OCI-LY7 (cell line): ENCODE data around the gene TRPM7. TPM values are rescaled to one million over a fixed set of nuclear protein-coding genes. Genes with fewer than 3 reads are reported as not detected.

Experiments
- BruUV-seq: library from RNA; stranded (reverse); fragments of 400-500 nt; replicated peaks from 2 replicates; lab custom pipeline; 2021; lab: Mats Ljungman, UMichigan
- CTCF ChIA-PET: fragments of 300-600 bp; sonication (Branson Sonifier 250); formaldehyde crosslinking; loops from one replicate; lab custom pipeline; 2022; ENCODE audit warnings: antibody characterized with exemption; ENCODE audit not compliant: unreplicated experiment; lab: Charles Lee
- POLR2A ChIA-PET: fragments of 300-600 bp; sonication (Branson Sonifier 250); formaldehyde crosslinking; loops from one replicate; lab custom pipeline; 2022; ENCODE audit warnings: antibody characterized with exemption; lab: Charles Lee
- DNase-seq: peaks from one replicate; pipeline ENCODE4 v3.0.0-alpha.2; 2015; ENCODE audit warnings: low spot score
- H2AFZ ChIP-seq: fragments of 200-600 bp; sonication (generic), shearing (Covaris generic); 2 replicates; pipeline ENCODE4 v1.6.1; 2014; ENCODE audit warnings: mild to moderate bottlenecking, antibody characterized with exemption, low read length, moderate library complexity
- H3K27ac ChIP-seq: fragments of 200-600 bp; sonication (generic); 2 replicates; pipeline ENCODE4 v1.5.1; 2014; ENCODE audit warnings: mixed run types, low read depth, mild to moderate bottlenecking, moderate library complexity, low read length, inconsistent platforms; ENCODE audit not compliant: poor library complexity, severe bottlenecking
- H3K36me3 ChIP-seq: fragments of 200-600 bp; sonication (generic); 2 replicates; pipeline ENCODE4 v1.6.1; 2014; ENCODE audit warnings: mild to moderate bottlenecking, antibody characterized with exemption, low read length, moderate library complexity, mixed read lengths; ENCODE audit not compliant: insufficient read depth
- H3K4me1 ChIP-seq: fragments of 200-600 bp; sonication (generic); 2 replicates; pipeline ENCODE4 v1.5.1; 2014; ENCODE audit warnings: mild to moderate bottlenecking, low read length; ENCODE audit not compliant: insufficient read depth, poor library complexity, severe bottlenecking
- H3K4me2 ChIP-seq: fragments of 200-600 bp; sonication (generic); 2 replicates; pipeline ENCODE4 v1.6.1; 2014; ENCODE audit warnings: mild to moderate bottlenecking, low read length
- H3K4me3 ChIP-seq: fragments of 200-600 bp; sonication (generic); 2 replicates; pipeline ENCODE4 v1.5.1; 2014; ENCODE audit warnings: mild to moderate bottlenecking, low read depth, low read length; ENCODE audit not compliant: poor library complexity, severe bottlenecking
- H3K79me2 ChIP-seq: fragments of 200-600 bp; sonication (generic); 2 replicates; pipeline ENCODE4 v1.6.1; 2016; ENCODE audit warnings: low read depth, mild to moderate bottlenecking, low read length, moderate library complexity, mixed read lengths; ENCODE audit not compliant: insufficient read depth
- H3K9me2 ChIP-seq: fragments of 200-600 bp; sonication (generic); 2 replicates; pipeline ENCODE4 v1.6.1; 2016; ENCODE audit warnings: mild to moderate bottlenecking, low read length, mixed read lengths; ENCODE audit not compliant: insufficient read depth
- H3K9me3 ChIP-seq: fragments of 200-600 bp; sonication (generic); 2 replicates; pipeline ENCODE4 v1.6.1; 2014; ENCODE audit warnings: mild to moderate bottlenecking, mixed run types, low read length, mixed read lengths
- H4K20me1 ChIP-seq: fragments of 200-600 bp; sonication (generic); 2 replicates; pipeline ENCODE4 v1.6.1; 2014; ENCODE audit warnings: mild to moderate bottlenecking, antibody characterized with exemption, low read length, moderate library complexity, mixed read lengths; ENCODE audit not compliant: insufficient read depth
- CTCF ChIP-seq: fragments of 200-600 bp; sonication (generic); conservative IDR thresholded peaks from 2 replicates; pipeline ENCODE4 v1.5.1; 2014; ENCODE audit warnings: mild to moderate bottlenecking, antibody characterized with exemption, low read length, moderate library complexity, mixed read lengths
- EZH2phosphoT487 ChIP-seq: fragments of 200-600 bp; sonication (generic); IDR thresholded peaks from 2 replicates; pipeline ENCODE4 v1.6.1; 2018; ENCODE audit warnings: low read depth, borderline replicate concordance, mild to moderate bottlenecking, mixed run types, antibody characterized with exemption, low read length, moderate library complexity, mixed read lengths
- intact Hi-C: fragments of 100-400 bp; cut with micrococcal nuclease; formaldehyde crosslinking; loops from one replicate; pipeline ENCODE4 v1.10.0; 2022; ENCODE audit not compliant: unreplicated experiment
- total RNA-seq, 2 experiments: library from RNA; depleted of rRNA in 1 of 2; stranded (reverse); fragments of >200 nt in 1 of 2; shearing (Covaris generic) in 1 of 2; gene quantifications; 2 replicates each; pipeline ENCODE4 v1.2.3, GENCODE V29; 2014 to 2022

The TRPM7 gene
- total RNA-seq, 2 experiments from 2014 or later = 50.0 to 64.0 TPM

- BruUV-seq = TSS peak; percentile 76
- Histone ChIP-seq H3K4me1 (peaks cover 22% of the 10 kb centered on the region), H4K20me1 (peaks cover 13% of the 10 kb centered on the region), H2AFZ (no peak overlapping the region; the same call in 1 of the 2 replicates), H3K4me3 (peak overlapping the region; percentile 96), H3K4me2 (peak overlapping the region; percentile 71), H3K79me2 (peaks cover 71% of the 10 kb centered on the region), H3K9me3 (no peaks in the 10 kb centered on the region), H3K36me3 (peaks cover 47% of the 10 kb centered on the region), H3K9me2 (no peaks in the 10 kb centered on the region), H3K27ac (peak overlapping the region; percentile 76)
- peak; percentile 17 for DNase-seq
- no peak for TF ChIP-seq CTCF
- no peak for TF ChIP-seq EZH2phosphoT487
- ChIA-PET POLR2A (no interaction called here), CTCF (no interaction called here)
- intact Hi-C loops = loop anchor here (10.0 kb wide), 1 partner anchor 331 kb away; the partner anchor contains the start of gene GABPB1
Observed at GRCh38 chr15:50685191-50685975, 1.2 kb downstream of the TRPM7 start.

DNA sequence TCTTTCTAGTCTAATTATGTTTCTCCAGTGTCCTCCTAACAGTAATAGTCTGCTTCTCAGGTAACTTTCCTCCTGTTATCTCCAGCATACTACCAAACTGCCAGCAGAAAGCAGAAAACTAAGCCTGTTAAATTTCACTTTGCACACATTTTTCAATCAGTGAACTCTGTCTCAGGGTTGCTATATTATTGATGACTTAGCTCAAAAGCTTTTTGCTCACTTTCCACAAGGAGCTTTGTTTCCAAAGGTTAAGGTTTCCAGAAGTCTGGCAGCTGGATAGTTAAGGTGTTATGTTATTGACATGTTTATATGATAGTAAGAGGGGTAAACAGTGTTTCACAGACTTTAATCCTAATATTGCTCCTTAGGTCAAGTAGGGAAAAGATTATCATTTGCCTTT, 5.1 kb downstream of the TRPM7 start:
- TF ChIP-seq CTCF (no peak), EZH2phosphoT487 (no peak)
- H3K79me2 ChIP-seq = peaks cover 99% of the 10 kb centered on the region
- no peak for DNase-seq
- no peaks in the 10 kb centered on the region for H3K9me2 ChIP-seq
- peaks cover 11% of the 10 kb centered on the region for H3K4me1 ChIP-seq
- POLR2A ChIA-PET = interaction anchor here (1.0 kb wide), 2 partner anchors 10 to 204 kb away, joined by 3 read pairs; no protein-coding TSS in a partner anchor
- peak overlapping the region; percentile 26; the same call in 1 of the 2 replicates for H3K4me2 ChIP-seq
- H4K20me1 ChIP-seq = peaks cover 18% of the 10 kb centered on the region
- no peaks in the 10 kb centered on the region for H3K9me3 ChIP-seq
- H2AFZ ChIP-seq = no peak overlapping the region
- H3K27ac ChIP-seq = no peak overlapping the region
- BruUV-seq = TSS peak; percentile 6
- intact Hi-C loops = loop anchor here (10.0 kb wide), 1 partner anchor 327 kb away; the partner anchor contains the start of gene GABPB1
- H3K4me3 ChIP-seq = no peak overlapping the region
- CTCF ChIA-PET = no interaction called here
- peaks cover 65% of the 10 kb centered on the region for H3K36me3 ChIP-seq
